M059J (cell line): Measurements from ENCODE around the gene ARFGEF3. TPM values are rescaled to one million over a fixed set of nuclear protein-coding genes. Genes with fewer than 3 reads are reported as not detected.
"Not testable (repeated sequence)": the region's sequence is repeated elsewhere in the genome, so short reads cannot be mapped to it uniquely, and the experiment has no call there.

ENCODE experiments used
- DNase-seq: peaks from one replicate; pipeline ENCODE4 v3.0.0-alpha.2; 2012; ENCODE audit warnings: low read depth
- total RNA-seq: library from RNA; depleted of rRNA; stranded (reverse); fragments of >200 nt; shearing (Covaris generic); gene quantifications from 2 replicates; pipeline ENCODE4 v1.2.3, GENCODE V29; 2014

The ARFGEF3 gene
- total RNA-seq, 1 experiment from 2014 or later: 2.9 TPM

DNA sequence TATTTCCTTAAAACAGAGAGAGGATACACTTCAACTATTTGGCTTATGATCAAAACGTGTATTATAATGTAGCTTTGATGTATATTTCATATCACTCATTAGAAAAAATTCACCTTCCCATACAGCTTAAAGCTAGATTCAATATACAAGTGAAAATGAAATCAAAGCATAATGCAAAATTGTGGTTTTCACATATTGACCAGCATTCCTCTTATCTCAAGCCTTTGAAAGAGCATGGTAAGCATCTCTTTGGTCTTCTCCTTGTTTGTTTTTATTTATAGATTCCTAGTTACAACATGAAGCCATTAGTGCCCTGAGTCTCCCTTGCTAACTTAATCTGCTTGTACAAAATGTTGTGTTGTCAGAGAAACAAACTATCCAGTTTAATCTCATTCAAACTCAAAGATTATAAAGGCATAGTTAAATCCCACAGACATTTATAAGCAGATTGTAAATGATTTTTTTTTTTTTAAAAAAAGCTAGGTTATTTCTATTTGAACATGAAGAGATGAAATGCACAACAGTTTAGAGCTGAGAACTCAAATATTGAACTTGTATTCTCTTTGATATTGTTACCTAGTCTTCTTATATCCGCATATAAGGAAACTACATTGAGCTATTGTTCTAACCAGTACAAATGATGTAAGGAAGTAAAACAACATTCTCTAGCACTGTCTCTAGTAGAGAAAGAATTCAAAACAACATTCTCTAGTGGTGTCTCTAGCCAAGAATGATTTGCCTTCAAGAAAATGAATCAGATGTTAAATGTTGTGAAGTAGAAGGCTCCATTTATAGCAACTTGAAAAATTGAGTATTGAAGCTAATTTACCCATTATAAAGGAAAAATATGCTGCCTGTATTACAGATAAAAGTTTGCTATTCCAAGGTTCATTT is 184.8 kb downstream of the ARFGEF3 start:
- DNase-seq: peak; percentile 20

DNA sequence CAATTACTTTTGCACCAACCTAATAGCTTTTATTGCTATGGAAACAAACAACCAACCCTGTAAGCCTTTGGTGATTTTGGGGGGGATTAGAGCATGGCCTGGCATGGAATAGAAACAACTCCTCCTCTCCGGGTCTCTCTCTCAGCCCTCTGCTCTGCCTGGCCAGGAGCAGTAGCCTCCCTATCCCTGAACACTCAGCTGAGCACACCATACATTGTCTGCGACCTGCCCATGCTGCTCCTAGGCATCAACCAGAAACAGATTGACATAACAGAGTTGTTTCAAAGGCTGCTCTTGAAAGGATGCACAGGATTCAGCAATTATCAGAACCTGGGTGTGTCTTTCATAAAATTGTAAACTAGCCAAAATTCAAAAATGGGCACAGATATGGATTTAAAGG is 186.1 kb downstream of the ARFGEF3 start:
- DNase-seq: no peak

DNA sequence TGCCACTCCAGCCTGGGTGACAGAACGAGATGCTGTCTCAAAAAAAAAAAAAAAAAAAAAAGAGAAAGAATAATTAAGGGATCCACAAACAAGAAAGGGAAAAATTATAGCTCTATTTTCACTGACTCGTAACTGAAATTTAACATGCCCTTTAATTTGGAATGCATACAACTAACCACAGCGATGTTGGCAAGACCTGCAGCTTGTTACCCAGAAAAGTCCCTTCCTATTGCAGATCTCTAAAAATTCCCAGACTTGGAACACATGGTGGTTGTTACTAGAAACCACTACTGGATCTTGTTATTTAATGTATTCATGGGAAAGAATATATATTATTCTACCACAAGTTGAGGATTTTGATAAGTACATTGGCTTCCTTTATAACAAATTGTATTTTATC is 188.2 kb downstream of the ARFGEF3 start:
- peak; percentile 64 for DNase-seq

DNA sequence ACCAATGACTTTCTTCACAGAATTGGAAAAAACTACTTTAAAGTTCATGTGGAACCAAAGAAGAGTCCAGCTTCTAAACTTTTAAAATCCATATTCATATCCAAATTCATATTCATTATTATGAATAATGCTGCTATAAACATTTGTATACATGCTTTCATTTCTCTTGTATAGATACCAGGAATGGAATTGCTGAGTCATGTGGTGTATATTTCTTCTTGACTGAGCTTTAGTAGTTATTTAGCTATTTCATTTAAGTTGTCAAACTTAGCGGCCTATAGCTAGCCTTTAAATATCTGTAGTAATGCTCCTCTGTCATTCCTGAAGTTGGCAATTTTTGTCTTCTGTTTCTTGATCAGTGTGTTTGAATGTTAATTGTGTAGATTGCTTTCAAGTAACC is 196.2 kb downstream of the ARFGEF3 start:
- no peak for DNase-seq

GRCh38 chr6:138368684-138369083 is 206.9 kb downstream of the ARFGEF3 start:
- not testable (repeated sequence) for DNase-seq

GRCh38 chr6:138370631-138371451 is 209.1 kb downstream of the ARFGEF3 start:
- DNase-seq: no peak

DNA sequence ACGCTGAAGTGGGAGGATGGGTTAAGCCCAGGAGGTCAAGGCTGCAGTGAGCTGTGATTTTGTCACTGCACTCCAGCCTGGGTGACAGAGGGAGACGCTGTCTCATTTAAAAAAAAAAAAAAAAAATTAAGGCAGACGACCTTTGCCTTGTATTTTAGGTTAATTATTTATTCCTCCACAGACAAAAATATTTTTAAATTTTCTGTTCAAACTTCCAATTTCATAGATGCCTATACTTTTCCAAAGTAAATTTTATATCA is 209.6 kb downstream of the ARFGEF3 start:
- no peak for DNase-seq

GRCh38 chr6:138371720-138372119 is 210.0 kb downstream of the ARFGEF3 start:
- DNase-seq: peak; percentile 65

GRCh38 chr6:138372711-138373463 is 211.1 kb downstream of the ARFGEF3 start:
- DNase-seq: peak; percentile 55

GRCh38 chr6:138374230-138374629 is 212.5 kb downstream of the ARFGEF3 start:
- no peak for DNase-seq

DNA sequence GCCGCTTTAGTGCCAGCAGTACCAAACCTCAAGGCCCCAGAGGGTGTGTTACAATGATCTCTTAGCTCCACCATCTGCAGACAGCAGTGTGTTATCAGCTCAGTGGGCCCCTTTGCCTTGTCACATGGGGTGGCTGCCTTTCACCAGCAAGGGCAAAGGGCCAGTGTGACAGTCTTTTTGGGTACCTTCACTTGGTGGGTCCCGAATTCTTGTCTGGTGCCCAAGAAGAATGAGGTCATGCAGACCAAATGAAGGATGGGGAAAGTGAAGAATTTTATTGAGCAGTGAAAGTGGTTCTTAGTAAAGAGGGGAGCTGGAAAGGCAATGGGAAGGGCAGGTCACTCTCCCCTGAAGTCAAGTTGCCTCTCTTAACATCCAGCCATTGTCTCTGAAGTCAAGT is 213.1 kb downstream of the ARFGEF3 start:
- DNase-seq: no peak

DNA sequence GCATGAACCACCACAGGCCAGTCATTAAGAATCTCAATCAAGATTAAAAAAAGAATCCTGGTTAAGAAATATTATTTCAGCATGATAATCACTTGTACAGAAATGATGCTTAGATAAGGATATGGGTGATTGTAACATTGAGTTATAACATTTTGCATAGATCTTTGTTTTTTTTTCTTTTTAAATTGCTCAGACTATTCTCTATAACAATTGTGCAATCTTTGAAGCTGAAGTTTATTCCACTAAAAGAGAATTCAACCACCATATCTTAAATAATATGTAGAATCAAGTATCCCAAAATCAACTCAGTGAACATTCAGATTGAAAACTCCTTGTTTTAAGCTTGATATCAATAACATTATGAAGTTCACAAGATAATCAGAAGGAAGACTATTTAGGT is 215.3 kb downstream of the ARFGEF3 start:
- DNase-seq: no peak

- DNase-seq: no peak
These were observed 216.1 kb downstream of the ARFGEF3 start, which contains the start of gene SMIM28 for GRCh38 chr6:138377844-138378243. Gene SMIM28 (plus strand): TSS chr6:138377905. CDS start chr6:138378073, 168 bp downstream.

DNA sequence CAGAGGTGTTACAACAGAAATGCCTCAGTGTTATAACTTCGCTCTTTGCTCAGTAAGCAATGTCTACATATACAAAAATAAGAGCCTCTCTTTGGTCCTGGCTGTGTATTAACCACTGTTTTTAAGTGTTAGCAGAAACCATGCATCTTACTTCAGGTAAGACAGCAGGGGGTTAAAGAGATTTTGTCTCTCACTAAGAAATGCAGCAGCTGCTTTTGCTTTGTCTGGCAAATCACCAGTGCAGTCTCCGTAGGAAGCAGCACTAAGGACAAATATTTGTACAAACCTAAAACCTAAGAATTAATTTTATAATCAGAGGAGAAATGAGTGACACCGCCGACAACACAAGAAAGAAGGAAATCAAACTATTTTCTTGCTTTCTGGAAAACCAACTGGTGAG is 216.7 kb downstream of the ARFGEF3 start:
- no peak for DNase-seq

DNA sequence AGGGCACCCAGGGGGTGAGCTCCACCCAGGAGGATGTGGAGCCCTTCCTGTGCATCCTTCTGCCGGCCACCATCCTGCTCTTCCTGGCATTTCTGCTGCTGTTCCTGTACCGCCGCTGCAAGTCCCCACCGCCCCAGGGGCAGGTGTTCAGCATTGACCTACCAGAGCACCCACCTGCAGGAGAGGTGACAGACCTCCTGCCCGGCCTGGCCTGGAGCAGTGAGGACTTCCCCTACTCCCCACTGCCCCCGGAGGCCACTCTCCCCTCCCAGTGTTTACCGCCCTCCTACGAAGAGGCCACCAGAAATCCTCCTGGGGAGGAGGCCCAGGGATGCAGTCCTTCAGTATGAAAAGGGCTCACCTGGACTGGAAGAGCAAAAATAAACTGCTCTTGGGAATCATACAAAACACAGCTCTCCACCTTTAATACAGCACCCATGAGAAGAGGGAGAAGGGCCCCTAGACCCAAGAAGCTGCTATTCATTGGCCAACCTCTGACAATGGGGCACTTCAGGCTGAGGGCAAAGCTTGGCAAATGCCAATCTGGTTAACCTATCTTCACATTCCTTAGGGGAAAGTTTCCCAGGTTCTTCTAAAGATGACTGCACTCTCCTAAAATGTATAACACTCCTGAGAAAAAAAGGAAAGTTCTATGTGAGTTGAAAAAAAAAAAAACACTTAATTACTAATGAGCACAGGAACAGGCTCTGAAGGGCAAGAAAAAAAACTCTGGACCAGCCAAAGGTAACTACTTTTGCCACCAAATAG is 220.9 kb downstream of the ARFGEF3 start:
- peak; percentile 33 for DNase-seq

DNA sequence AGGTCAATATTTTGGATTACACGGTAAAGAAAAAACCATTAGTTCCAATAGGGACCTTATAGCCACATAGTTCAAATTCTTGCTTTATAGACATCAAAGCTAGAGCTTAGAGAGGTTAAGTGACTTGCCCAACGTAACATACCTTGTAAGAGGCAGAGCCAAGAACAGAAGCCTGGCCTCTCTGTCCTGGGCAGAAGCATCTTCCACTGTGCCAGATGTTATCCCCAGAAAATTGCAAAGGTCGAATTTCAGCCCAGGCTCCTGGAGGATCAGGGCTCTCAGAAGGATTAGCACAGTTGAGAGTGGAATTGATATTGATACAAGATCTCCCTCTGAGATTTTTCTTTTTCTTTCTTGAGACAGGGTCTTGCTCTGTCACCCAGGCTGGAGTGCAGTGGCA is 222.0 kb downstream of the ARFGEF3 start:
- no peak for DNase-seq

DNA sequence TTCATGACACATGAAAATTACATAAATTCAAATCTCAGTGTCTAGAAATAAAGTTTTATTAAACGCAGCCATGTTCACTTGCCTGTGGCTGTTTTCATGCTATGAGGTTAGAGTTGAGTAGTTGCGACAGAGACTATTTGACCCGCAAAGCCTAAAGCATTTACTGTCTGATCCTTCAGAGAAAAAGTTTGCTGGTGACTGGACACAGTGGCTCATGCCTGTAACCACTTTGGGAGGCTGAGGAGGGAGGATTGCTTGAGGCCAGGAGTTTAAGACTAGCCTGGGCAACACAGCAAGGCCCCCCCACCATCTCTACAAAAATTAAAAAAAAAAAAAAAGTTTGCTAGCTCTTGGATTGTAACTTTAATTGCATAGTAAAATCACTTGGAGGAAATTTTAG is 225.2 kb downstream of the ARFGEF3 start:
- DNase-seq: no peak

GRCh38 chr6:138387577-138388368 is 226.0 kb downstream of the ARFGEF3 start:
- DNase-seq: no peak

DNA sequence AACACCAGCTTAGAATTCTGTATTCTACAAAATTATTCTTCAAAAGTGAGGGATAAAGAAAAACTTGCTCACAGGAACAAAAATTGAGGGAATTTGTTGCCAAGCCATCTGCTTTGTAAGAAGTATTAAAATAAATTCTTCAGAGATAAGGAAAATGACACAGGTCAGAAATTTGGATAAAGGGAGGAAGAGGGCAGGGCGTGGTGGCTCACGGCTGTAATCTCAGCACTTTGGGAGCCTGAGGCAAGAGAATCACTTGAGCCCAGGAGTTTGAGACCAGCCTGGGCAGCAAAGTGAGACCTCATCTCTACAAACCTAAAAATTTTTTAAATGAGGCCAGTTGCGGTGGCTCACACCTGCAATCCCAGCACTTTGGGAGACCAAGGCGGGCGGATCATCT is 227.8 kb downstream of the ARFGEF3 start:
- DNase-seq: no peak
